ENCODE measurements around the gene PLD6.
A peak's percentile ranks its signal among the peaks of the same experiment; 100 is the strongest.

PLD6 gene

GRCh38 chr17:17181666-17182597, 24.2 kb downstream of the PLD6 start:
- Histone ChIP-seq H4K20me1 (peaks cover 52% of the 10 kb centered on the region), H3K36me3 (peaks cover 54% of the 10 kb centered on the region), H3K4me1 (peaks cover 100% of the 10 kb centered on the region), H3K9me3 (no peaks in the 10 kb centered on the region), H3K27me3 (no peaks in the 10 kb centered on the region), H3K4me3 (peak overlapping the region; percentile 54), H3K9ac (peak overlapping the region; percentile 60), H3K27ac (peak overlapping the region; percentile 71), H3K4me2 (peak overlapping the region; percentile 95)
- TF ChIP-seq Cebpa-rat (IDR thresholded peaks at IDR 0.05): peak; percentile 35; the same call in 1 of the 2 replicates

DNA sequence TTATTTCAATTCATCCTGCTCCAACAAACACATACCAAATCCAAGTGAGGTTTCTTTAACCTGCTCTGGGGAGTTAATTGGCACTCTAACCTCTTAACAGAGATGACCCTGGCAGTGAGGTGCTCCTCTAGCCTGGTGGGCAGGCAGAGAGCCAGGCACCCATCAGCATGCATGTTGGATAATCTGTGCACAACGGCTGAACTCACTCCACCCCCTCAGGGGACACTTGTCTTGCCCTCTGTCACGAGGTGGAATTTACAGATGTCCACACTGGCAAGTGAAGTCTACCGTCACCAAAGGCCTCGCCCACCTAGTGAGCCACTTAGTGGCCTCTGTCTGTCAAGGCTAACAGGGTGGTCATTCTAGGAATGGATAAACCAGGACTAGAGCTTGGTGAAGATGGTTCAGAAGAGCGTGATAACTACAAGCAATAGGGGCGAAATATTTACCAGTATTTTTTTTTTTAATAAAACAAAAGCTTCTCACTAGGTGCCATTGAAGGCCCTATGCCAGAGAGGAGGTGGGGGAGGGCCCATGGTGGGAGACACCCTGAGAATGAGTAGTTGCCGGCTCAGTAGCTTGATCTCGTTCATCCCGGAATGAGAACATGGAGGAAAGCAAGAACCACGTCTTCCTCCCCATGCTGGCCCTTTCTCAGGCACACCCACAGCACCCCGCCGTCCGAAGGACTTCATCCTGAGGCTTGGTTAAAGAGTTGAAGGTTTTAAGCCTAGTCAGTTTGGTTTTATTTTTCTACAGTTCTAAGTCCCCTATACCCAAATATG, 25.2 kb downstream of the PLD6 start:
- Histone ChIP-seq H3K36me3 (peaks cover 62% of the 10 kb centered on the region), H4K20me1 (peaks cover 61% of the 10 kb centered on the region), H3K4me2 (peak overlapping the region; percentile 95), H3K9me3 (no peaks in the 10 kb centered on the region), H3K27ac (no peak overlapping the region), H3K4me3 (no peak overlapping the region), H3K9ac (no peak overlapping the region), H3K27me3 (no peaks in the 10 kb centered on the region), H3K4me1 (peaks cover 100% of the 10 kb centered on the region)
- TF ChIP-seq Cebpa-rat (IDR thresholded peaks at IDR 0.05): no peak

- H3K9ac ChIP-seq: no peak overlapping the region
- H3K4me3 ChIP-seq: no peak overlapping the region
- no peak overlapping the region for H3K27ac ChIP-seq
- peaks cover 69% of the 10 kb centered on the region for H4K20me1 ChIP-seq
- H3K4me1 ChIP-seq: peaks cover 100% of the 10 kb centered on the region
- peak overlapping the region; percentile 95 for H3K4me2 ChIP-seq
- H3K9me3 ChIP-seq: no peaks in the 10 kb centered on the region
- TF ChIP-seq Cebpa-rat (IDR thresholded peaks at IDR 0.05): no peak
- H3K36me3 ChIP-seq: peaks cover 67% of the 10 kb centered on the region
- no peaks in the 10 kb centered on the region for H3K27me3 ChIP-seq
Measured at GRCh38 chr17:17180141-17180603, 26.0 kb downstream of the PLD6 start.

DNA sequence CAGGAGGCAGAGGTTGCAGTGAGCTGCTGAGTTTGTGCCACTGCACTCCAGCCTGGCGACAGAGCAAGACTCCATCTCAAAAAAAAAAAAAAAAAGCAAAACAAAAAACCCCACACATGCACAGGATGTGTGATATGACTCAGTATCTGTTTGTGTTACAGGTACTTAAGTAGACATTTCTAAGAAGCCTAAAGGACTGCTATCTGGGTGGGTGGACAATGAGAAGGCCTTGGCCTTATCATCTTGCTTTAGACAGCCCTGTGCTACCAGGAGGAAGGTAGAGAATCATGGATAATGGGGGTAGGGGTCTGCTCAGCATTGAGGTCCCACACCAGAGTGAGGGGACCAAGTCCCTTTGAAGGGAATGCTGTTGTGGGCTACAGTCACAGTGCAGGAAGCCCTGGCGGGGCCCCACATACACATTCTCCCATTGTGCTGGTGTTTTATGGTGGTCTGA, 26.7 kb downstream of the PLD6 start:
- Histone ChIP-seq H3K4me3 (no peak overlapping the region), H3K36me3 (peaks cover 72% of the 10 kb centered on the region), H3K27me3 (no peaks in the 10 kb centered on the region), H3K4me2 (peak overlapping the region; percentile 95), H3K4me1 (peaks cover 100% of the 10 kb centered on the region), H4K20me1 (peaks cover 76% of the 10 kb centered on the region), H3K27ac (no peak overlapping the region), H3K9me3 (no peaks in the 10 kb centered on the region), H3K9ac (no peak overlapping the region)
- TF ChIP-seq Cebpa-rat (IDR thresholded peaks at IDR 0.05): no peak

- H3K27me3 ChIP-seq: no peaks in the 10 kb centered on the region
- peak overlapping the region; percentile 84 for H3K4me2 ChIP-seq
- peaks cover 100% of the 10 kb centered on the region for H3K4me1 ChIP-seq
- no peak for TF ChIP-seq Cebpa-rat (IDR thresholded peaks at IDR 0.05)
- peak overlapping the region; percentile 50; the same call in 1 of the 2 replicates for H3K27ac ChIP-seq
- H3K9ac ChIP-seq: peak overlapping the region; percentile 44; the same call in 1 of the 2 replicates
- H3K36me3 ChIP-seq: peaks cover 84% of the 10 kb centered on the region
- H3K9me3 ChIP-seq: no peaks in the 10 kb centered on the region
- peaks cover 84% of the 10 kb centered on the region for H4K20me1 ChIP-seq
- peak overlapping the region; percentile 25; the same call in 1 of the 2 replicates for H3K4me3 ChIP-seq
Measured at GRCh38 chr17:17177176-17177575, 29.0 kb downstream of the PLD6 start.

DNA sequence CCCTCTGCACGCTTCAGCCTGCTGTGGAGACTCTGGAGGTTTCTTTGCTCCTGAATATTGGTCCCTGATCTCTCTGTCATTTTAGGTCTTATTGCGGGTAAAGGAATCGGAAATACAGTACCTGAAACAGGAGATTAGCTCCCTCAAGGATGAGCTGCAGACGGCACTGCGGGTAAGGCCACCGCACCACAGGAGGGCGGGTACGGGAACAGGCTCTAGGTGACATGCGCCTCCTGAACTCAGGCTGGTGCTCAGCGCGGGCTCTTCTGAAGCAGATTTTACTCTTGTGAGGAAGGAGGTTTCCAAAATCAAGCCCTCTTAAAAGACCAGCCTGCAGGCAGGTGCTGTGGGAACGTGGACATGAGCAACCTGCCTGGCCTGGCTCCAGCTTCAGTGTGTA, 29.8 kb downstream of the PLD6 start:
- Histone ChIP-seq H3K4me2 (peak overlapping the region; percentile 84), H3K4me1 (peaks cover 100% of the 10 kb centered on the region), H3K36me3 (peaks cover 92% of the 10 kb centered on the region)

GRCh38 chr17:17175917-17176316, 30.2 kb downstream of the PLD6 start:
- Histone ChIP-seq H3K27ac (peak overlapping the region; percentile 60; the same call in 1 of the 2 replicates), H3K27me3 (no peaks in the 10 kb centered on the region), H3K4me2 (peak overlapping the region; percentile 84), H4K20me1 (peaks cover 84% of the 10 kb centered on the region), H3K9ac (peak overlapping the region; percentile 9; the same call in 1 of the 2 replicates), H3K9me3 (no peaks in the 10 kb centered on the region), H3K4me3 (peak overlapping the region; percentile 25; the same call in 1 of the 2 replicates), H3K4me1 (peaks cover 100% of the 10 kb centered on the region), H3K36me3 (peaks cover 93% of the 10 kb centered on the region)
- no peak for TF ChIP-seq Cebpa-rat (IDR thresholded peaks at IDR 0.05)

More for the DNA sequence above, 29.8 kb downstream of the PLD6 start:
- Histone ChIP-seq H4K20me1 (peaks cover 84% of the 10 kb centered on the region), H3K9me3 (no peaks in the 10 kb centered on the region), H3K27ac (peak overlapping the region; percentile 50; the same call in 1 of the 2 replicates), H3K9ac (peak overlapping the region; percentile 44; the same call in 1 of the 2 replicates), H3K4me3 (peak overlapping the region; percentile 25; the same call in 1 of the 2 replicates), H3K27me3 (no peaks in the 10 kb centered on the region)
- TF ChIP-seq Cebpa-rat (IDR thresholded peaks at IDR 0.05): no peak

DNA sequence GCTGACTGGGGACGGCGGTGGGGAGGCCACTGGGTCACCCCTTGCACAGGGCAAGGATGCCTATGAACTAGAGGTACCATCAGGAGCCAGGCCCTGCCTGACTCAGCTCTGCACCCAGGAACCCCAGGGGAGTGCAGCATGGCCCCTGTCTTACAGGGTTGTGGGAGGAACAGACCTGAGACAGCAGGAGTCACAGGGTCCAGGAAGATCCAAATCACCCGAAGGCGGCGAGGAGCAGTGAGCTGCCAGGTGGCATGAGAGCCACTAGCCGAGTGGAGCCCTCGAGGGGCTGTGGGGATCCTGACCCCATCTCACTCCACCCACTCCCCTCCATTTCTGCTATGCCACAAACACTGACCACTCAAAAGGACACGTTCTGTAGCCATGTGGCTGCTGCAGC, 30.8 kb downstream of the PLD6 start:
- H3K27ac ChIP-seq: peak overlapping the region; percentile 60
- no peaks in the 10 kb centered on the region for H3K27me3 ChIP-seq
- H4K20me1 ChIP-seq: peaks cover 84% of the 10 kb centered on the region
- TF ChIP-seq Cebpa-rat (IDR thresholded peaks at IDR 0.05): no peak
- peaks cover 100% of the 10 kb centered on the region for H3K4me1 ChIP-seq
- H3K9ac ChIP-seq: peak overlapping the region; percentile 9; the same call in 1 of the 2 replicates
- no peaks in the 10 kb centered on the region for H3K9me3 ChIP-seq
- H3K36me3 ChIP-seq: peaks cover 93% of the 10 kb centered on the region
- H3K4me2 ChIP-seq: peak overlapping the region; percentile 84
- H3K4me3 ChIP-seq: peak overlapping the region; percentile 5; the same call in 1 of the 2 replicates

- peaks cover 100% of the 10 kb centered on the region for H3K4me1 ChIP-seq
- peak overlapping the region; percentile 49; the same call in 1 of the 2 replicates for H3K27ac ChIP-seq
- no peak for TF ChIP-seq Cebpa-rat (IDR thresholded peaks at IDR 0.05)
- H3K27me3 ChIP-seq: no peaks in the 10 kb centered on the region
- peak overlapping the region; percentile 31; the same call in 1 of the 2 replicates for H3K9ac ChIP-seq
- H3K36me3 ChIP-seq: peaks cover 93% of the 10 kb centered on the region
- H3K4me2 ChIP-seq: peak overlapping the region; percentile 84
- no peaks in the 10 kb centered on the region for H3K9me3 ChIP-seq
- no peak overlapping the region for H3K4me3 ChIP-seq
- peaks cover 90% of the 10 kb centered on the region for H4K20me1 ChIP-seq
Measured at GRCh38 chr17:17173921-17174320, 32.2 kb downstream of the PLD6 start.

Data from BLaER1 (cell line).